ENCODE measurements around the gene CDC42BPB. TPM values are rescaled to one million over a fixed set of nuclear protein-coding genes. Genes with fewer than 3 reads are reported as not detected.
A peak's percentile ranks its signal among the peaks of the same experiment; 100 is the strongest.

The CDC42BPB gene
- total and polyA plus RNA-seq, 2 of the 13 experiments (the other 11 are each of a cell fraction or from before 2014, with no cell fraction given): 19.7 to 32.3 TPM

- TF ChIP-seq ATF2 (CRISPR knock-in tag; IDR thresholded peaks at IDR 0.05) (no peak), ZNF644 (CRISPR knock-in tag; IDR thresholded peaks at IDR 0.05; ENCODE audit: low read depth) (no peak), SKIL (CRISPR knock-in tag; IDR thresholded peaks at IDR 0.05; ENCODE audit: borderline replicate concordance) (no peak), ZNF431 (CRISPR knock-in tag; IDR thresholded peaks at IDR 0.05; ENCODE audit: borderline replicate concordance, low read depth) (peak; percentile 67), PAWR (CRISPR knock-in tag; IDR thresholded peaks at IDR 0.05; ENCODE audit: borderline replicate concordance) (no peak), SNAI1 (CRISPR knock-in tag; IDR thresholded peaks at IDR 0.05; ENCODE audit: borderline replicate concordance) (peak; percentile 87; the same call in 1 of the 2 replicates), CENPT (CRISPR knock-in tag; IDR thresholded peaks at IDR 0.05; ENCODE audit: low read depth) (no peak), GABPB1 (CRISPR knock-in tag; IDR thresholded peaks at IDR 0.05) (peak; percentile 60), CERS6 (CRISPR knock-in tag; IDR thresholded peaks at IDR 0.05) (no peak), NFE2L1 (CRISPR knock-in tag; IDR thresholded peaks at IDR 0.05; ENCODE audit: borderline replicate concordance) (no peak; the same call in 1 of the 2 replicates), PHF5A (CRISPR knock-in tag; IDR thresholded peaks at IDR 0.05; ENCODE audit: low read depth, unreplicated experiment) (peak; percentile 23), ZBTB2 (CRISPR knock-in tag; IDR thresholded peaks at IDR 0.05; ENCODE audit: low read depth) (no peak), FOXO1 (CRISPR knock-in tag; IDR thresholded peaks at IDR 0.05) (no peak), ISL2 (CRISPR knock-in tag; IDR thresholded peaks at IDR 0.05) (no peak), ZBTB43 (CRISPR knock-in tag; conservative IDR thresholded peaks at IDR 0.05) (no peak), FOXP4 (CRISPR knock-in tag; IDR thresholded peaks at IDR 0.05) (peak; percentile 41; the same call in 1 of the 2 replicates), MEIS2 (CRISPR knock-in tag; IDR thresholded peaks at IDR 0.05) (no peak), ZNF891 (CRISPR knock-in tag; IDR thresholded peaks at IDR 0.05) (peak; percentile 40), ZBTB3 (CRISPR knock-in tag; IDR thresholded peaks at IDR 0.05; ENCODE audit: borderline replicate concordance, low read depth) (no peak)
These were observed 37.3 kb upstream of the CDC42BPB start, which contains the start of gene EXOC3L4 (continued) for GRCh38 chr14:103094406-103095209.
